HEK293T (cell line): ENCODE results near the gene EDIL3.

ENCODE experiments used
- CTCF ChIA-PET: fragments of 350-600 bp; formaldehyde crosslinking; extraction: SDS; loops from one replicate; lab custom pipeline; 2021; ENCODE audit warnings: antibody characterized with exemption, inconsistent platforms; lab: Yijun Ruan, JAX
- POLR2A ChIA-PET: fragments of 350-600 bp; formaldehyde crosslinking; extraction: SDS; loops from one replicate; lab custom pipeline; 2020; ENCODE audit warnings: antibody characterized with exemption, inconsistent platforms; lab: Yijun Ruan, JAX
- DNase-seq: peaks from one replicate; pipeline ENCODE4 v3.0.0; 2012; ENCODE audit warnings: mixed read lengths; ENCODE audit errors: extremely low spot score
- ARNT ChIP-seq: fragments of 450-650 bp; IDR thresholded peaks from 2 replicates; pipeline ENCODE4 v1.6.1; 2017; ENCODE audit warnings: mild to moderate bottlenecking
- BHLHE40 ChIP-seq: fragments of 450-650 bp; IDR thresholded peaks from 2 replicates; pipeline ENCODE4 v1.6.1; 2016; ENCODE audit warnings: mild to moderate bottlenecking, moderate library complexity, borderline replicate concordance
- CTBP1 ChIP-seq: fragments of 450-650 bp; IDR thresholded peaks from 2 replicates; pipeline ENCODE4 v1.6.1; 2016; ENCODE audit warnings: borderline replicate concordance
- ELF4 ChIP-seq: fragments of 450-650 bp; IDR thresholded peaks from 2 replicates; pipeline ENCODE4 v1.6.1; 2017; ENCODE audit warnings: antibody characterized with exemption
- FOXA1 ChIP-seq: fragments of 450-650 bp; IDR thresholded peaks from 2 replicates; pipeline ENCODE4 v1.6.1; 2016; ENCODE audit warnings: mild to moderate bottlenecking
- FOXK2 ChIP-seq: fragments of 450-650 bp; IDR thresholded peaks from 2 replicates; pipeline ENCODE4 v1.6.1; 2016; ENCODE audit warnings: mild to moderate bottlenecking
- FOXM1 ChIP-seq: fragments of 450-650 bp; IDR thresholded peaks from 2 replicates; pipeline ENCODE4 v1.6.1; 2017; ENCODE audit warnings: mild to moderate bottlenecking, borderline replicate concordance
- HDGF ChIP-seq: fragments of 450-650 bp; IDR thresholded peaks from 2 replicates; pipeline ENCODE4 v1.6.1; 2017; ENCODE audit warnings: antibody characterized with exemption, borderline replicate concordance
- L3MBTL2 ChIP-seq: fragments of 450-650 bp; conservative IDR thresholded peaks from 2 replicates; pipeline ENCODE4 v1.6.1; 2016; ENCODE audit warnings: mild to moderate bottlenecking
- LEF1 ChIP-seq: fragments of 450-650 bp; IDR thresholded peaks from 2 replicates; pipeline ENCODE4 v1.6.1; 2017; ENCODE audit warnings: mild to moderate bottlenecking, borderline replicate concordance
- NFRKB ChIP-seq: fragments of 450-650 bp; IDR thresholded peaks from 2 replicates; pipeline ENCODE4 v1.6.1; 2016; ENCODE audit warnings: mild to moderate bottlenecking, moderate library complexity
- SP1 ChIP-seq: fragments of 450-650 bp; IDR thresholded peaks from 2 replicates; pipeline ENCODE4 v1.6.1; 2017
- SUZ12 ChIP-seq: fragments of 450-650 bp; IDR thresholded peaks from 2 replicates; pipeline ENCODE4 v1.6.1; 2016; ENCODE audit warnings: mild to moderate bottlenecking
- TARDBP ChIP-seq: fragments of 450-650 bp; IDR thresholded peaks from 2 replicates; pipeline ENCODE4 v1.6.1; 2016
- ZNF384 ChIP-seq: fragments of 450-650 bp; IDR thresholded peaks from 2 replicates; pipeline ENCODE4 v1.6.1; 2016
- TF ChIP-seq, protein P1 (sequence below): fragments of 450-650 bp; IDR thresholded peaks from 2 replicates; pipeline ENCODE4 v1.6.1; 2016

Gene EDIL3

DNA sequence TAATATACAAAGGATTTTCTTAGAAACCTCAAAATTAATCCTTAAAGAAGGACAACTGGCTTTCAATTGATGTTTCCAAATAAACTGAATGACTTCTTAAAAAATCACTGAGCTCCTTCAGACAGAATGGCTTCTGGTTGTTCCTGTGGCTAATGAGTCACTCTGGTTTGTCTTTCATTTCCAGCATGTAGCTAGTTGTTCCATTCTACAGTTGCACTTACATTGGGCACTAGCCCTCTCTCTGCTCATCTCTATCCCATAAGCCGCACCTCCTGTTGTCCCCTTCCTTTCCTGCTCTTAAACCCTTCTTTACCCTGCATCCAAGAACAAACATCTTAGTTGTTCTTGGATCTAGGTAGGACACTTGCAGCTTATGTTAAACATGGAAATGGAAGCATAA is 428.8 kb downstream of the EDIL3 start:
- no peak for TF ChIP-seq ELF4
- no peak for TF ChIP-seq SUZ12
- no peak for TF ChIP-seq LEF1
- no peak for TF ChIP-seq NFRKB
- TF ChIP-seq TARDBP = no peak
- TF ChIP-seq SP1 = no peak
- no peak for TF ChIP-seq FOXM1
- TF ChIP-seq FOXA1 = no peak
- no peak for TF ChIP-seq FOXK2
- TF ChIP-seq, protein P1, sequence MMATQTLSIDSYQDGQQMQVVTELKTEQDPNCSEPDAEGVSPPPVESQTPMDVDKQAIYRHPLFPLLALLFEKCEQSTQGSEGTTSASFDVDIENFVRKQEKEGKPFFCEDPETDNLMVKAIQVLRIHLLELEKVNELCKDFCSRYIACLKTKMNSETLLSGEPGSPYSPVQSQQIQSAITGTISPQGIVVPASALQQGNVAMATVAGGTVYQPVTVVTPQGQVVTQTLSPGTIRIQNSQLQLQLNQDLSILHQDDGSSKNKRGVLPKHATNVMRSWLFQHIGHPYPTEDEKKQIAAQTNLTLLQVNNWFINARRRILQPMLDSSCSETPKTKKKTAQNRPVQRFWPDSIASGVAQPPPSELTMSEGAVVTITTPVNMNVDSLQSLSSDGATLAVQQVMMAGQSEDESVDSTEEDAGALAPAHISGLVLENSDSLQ = no peak
- TF ChIP-seq HDGF = no peak
- TF ChIP-seq L3MBTL2 = no peak
- no peak for TF ChIP-seq ARNT
- TF ChIP-seq ZNF384 = no peak
- TF ChIP-seq CTBP1 = no peak
- no peak for TF ChIP-seq BHLHE40
- CTCF ChIA-PET = no interaction called here
- DNase-seq = no peak
- POLR2A ChIA-PET = no interaction called here

DNA sequence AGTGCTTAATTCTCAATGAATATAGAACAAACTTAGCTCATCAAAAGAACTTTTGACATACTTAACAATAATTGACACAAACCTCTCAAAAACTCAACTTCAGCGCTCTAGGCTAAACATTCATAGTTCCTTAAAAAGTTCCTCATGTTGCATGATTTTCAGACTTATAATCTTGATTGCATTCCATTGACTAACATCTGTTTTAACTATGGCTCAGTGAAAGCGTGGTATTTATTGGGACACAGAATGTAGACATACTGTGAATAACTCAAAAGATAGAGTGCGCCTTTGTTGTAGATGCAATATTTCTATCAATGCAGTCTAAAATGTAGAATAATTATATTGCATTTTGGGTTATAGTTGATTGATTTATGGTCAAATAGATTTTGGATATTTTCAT is 436.9 kb downstream of the EDIL3 start:
- DNase-seq = no peak
- POLR2A ChIA-PET = no interaction called here
- CTCF ChIA-PET = no interaction called here
- TF ChIP-seq ZNF384 = no peak
- no peak for TF ChIP-seq CTBP1
- TF ChIP-seq L3MBTL2 = no peak
- TF ChIP-seq, protein P1 = no peak
- no peak for TF ChIP-seq FOXM1
- no peak for TF ChIP-seq NFRKB
- TF ChIP-seq ELF4 = no peak
- TF ChIP-seq SP1 = no peak
- no peak for TF ChIP-seq LEF1
- TF ChIP-seq BHLHE40 = no peak
- no peak for TF ChIP-seq ARNT
- TF ChIP-seq HDGF = no peak
- no peak for TF ChIP-seq TARDBP
- no peak for TF ChIP-seq FOXK2
- no peak for TF ChIP-seq SUZ12
- no peak for TF ChIP-seq FOXA1

DNA sequence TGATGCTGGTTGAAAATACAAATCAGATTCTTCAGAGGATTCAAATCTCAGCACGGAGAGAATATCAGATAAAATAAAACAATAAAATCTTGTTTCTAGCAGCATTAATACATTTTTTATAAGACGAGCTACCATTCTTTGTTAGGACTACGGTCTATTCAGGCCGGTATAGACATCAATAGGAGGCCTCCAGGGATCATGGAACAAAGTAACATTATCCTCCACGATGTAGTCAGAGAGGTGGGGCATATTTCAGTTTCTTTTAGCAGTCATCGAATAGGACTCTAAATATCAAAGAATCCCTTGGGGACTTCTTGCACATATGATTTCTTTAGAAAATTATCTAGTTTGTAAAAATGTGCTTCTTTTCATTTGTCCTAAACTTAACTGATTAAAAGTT is 438.2 kb downstream of the EDIL3 start:
- DNase-seq = no peak
- CTCF ChIA-PET = interaction anchor here (0.7 to 1.3 kb wide), 2 partner anchors 19 to 229 kb away, joined by 3 to 4 read pairs; no protein-coding TSS in a partner anchor

DNA sequence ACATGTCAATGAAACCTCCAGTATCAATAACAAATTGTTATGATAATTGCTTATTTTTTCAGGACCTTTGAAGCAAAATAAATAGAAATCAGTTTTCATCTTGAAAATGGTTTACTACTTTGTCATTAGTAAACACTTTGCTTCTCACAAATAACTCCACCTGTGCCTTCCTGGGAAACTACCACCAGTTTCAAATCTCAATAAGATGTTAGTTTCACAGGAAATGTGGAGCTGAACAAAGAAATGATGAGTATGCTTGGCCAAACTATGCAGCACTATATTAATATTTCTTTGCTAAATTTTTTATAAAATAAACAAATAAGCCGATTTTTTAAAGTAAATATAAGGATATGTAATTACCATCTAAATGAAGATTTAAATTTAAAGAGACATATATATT is 442.5 kb downstream of the EDIL3 start:
- TF ChIP-seq NFRKB (no peak), LEF1 (no peak), TARDBP (no peak), FOXM1 (no peak), L3MBTL2 (no peak), FOXK2 (no peak)
- TF ChIP-seq, protein P1 = no peak
- POLR2A ChIA-PET = no interaction called here
- DNase-seq = no peak
- CTCF ChIA-PET = no interaction called here

More for the DNA sequence above, 438.2 kb downstream of the EDIL3 start:
- POLR2A ChIA-PET = no interaction called here
- no peak for TF ChIP-seq LEF1
- TF ChIP-seq L3MBTL2 = no peak
- TF ChIP-seq ELF4 = no peak
- no peak for TF ChIP-seq SP1
- no peak for TF ChIP-seq FOXM1
- TF ChIP-seq FOXA1 = no peak
- TF ChIP-seq ARNT = no peak
- no peak for TF ChIP-seq NFRKB
- TF ChIP-seq ZNF384 = no peak
- TF ChIP-seq SUZ12 = no peak
- no peak for TF ChIP-seq FOXK2
- TF ChIP-seq CTBP1 = no peak
- TF ChIP-seq TARDBP = no peak
- TF ChIP-seq, protein P1 = no peak
- TF ChIP-seq HDGF = no peak
- no peak for TF ChIP-seq BHLHE40

DNA sequence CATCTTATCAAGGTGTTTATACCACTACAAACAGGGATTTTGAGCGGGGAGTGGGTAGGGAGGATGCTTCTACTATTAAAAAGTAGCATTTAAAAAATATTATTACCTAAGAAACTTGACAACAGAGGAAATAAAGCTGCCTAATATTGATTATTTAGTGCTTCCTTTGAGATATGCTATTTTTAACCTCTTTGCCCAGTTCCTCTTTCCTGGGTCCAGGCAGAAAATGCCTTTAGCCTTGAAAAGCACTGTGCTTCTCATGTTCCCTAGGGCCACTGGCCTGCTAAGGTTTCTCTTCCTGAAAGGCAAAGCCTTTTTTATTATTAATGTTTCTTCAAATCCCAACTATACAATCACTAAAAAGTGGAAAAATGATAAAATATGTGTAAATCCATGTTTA is 446.8 kb downstream of the EDIL3 start:
- POLR2A ChIA-PET = no interaction called here
- CTCF ChIA-PET = no interaction called here
- DNase-seq = no peak
- TF ChIP-seq FOXM1 (no peak), BHLHE40 (no peak), FOXA1 (no peak), SUZ12 (no peak), LEF1 (no peak), NFRKB (no peak), SP1 (no peak), CTBP1 (no peak), ZNF384 (no peak), FOXK2 (no peak), TARDBP (no peak), L3MBTL2 (no peak), ELF4 (no peak), ARNT (no peak), HDGF (no peak)
- TF ChIP-seq, protein P1 = no peak
